CD14-positive monocyte (primary cell): ENCODE measurements around the gene MPP1. TPM values are rescaled to one million over a fixed set of nuclear protein-coding genes. Genes with fewer than 3 reads are reported as not detected.
A peak's percentile ranks its signal among the peaks of the same experiment; 100 is the strongest.

Experiments
- DNase-seq, 3 donors: peaks; one replicate each; pipeline ENCODE4 v3.0.0-alpha.2; 2011 to 2022
- H2AFZ ChIP-seq: 2 replicates; pipeline ENCODE4 v1.6.0; 2012; ENCODE audit warnings: mild to moderate bottlenecking, low read depth, low read length, inconsistent platforms; ENCODE audit not compliant: insufficient read depth, poor library complexity, severe bottlenecking
- H3K27ac ChIP-seq, 2 donors: 1 replicate in 1 of 2; 2 replicates in 1 of 2; pipeline ENCODE4 v1.5.1; 2012 to 2013; ENCODE audit warnings: low read length in 2 of 2, control low read depth in 1 of 2, inconsistent platforms in 1 of 2, low read depth in 1 of 2, mild to moderate bottlenecking in 1 of 2
- H3K27me3 ChIP-seq, 2 donors: one replicate each; pipeline versions ENCODE4 v1.6.0 to v1.6.1; 2011 to 2013; ENCODE audit warnings: low read length in 2 of 2; ENCODE audit not compliant: control insufficient read depth in 2 of 2, insufficient read depth in 2 of 2
- H3K36me3 ChIP-seq, 2 donors: replicated peaks in 1 of 2; 1 replicate in 1 of 2; 2 replicates in 1 of 2; pipeline versions ENCODE4 v1.5.1 to v1.6.1; 2012 to 2013; ENCODE audit warnings: low read length in 2 of 2, control low read depth in 1 of 2, inconsistent platforms in 1 of 2, mild to moderate bottlenecking in 1 of 2; ENCODE audit not compliant: insufficient read depth in 2 of 2, control insufficient read depth in 1 of 2
- H3K4me1 ChIP-seq, 2 donors: 1 replicate in 1 of 2; 2 replicates in 1 of 2; pipeline versions ENCODE4 v1.5.1 to v1.6.1; 2012 to 2013; ENCODE audit warnings: low read length in 2 of 2, control low read depth in 1 of 2, inconsistent platforms in 1 of 2, mild to moderate bottlenecking in 1 of 2, moderate library complexity in 1 of 2; ENCODE audit not compliant: insufficient read depth in 2 of 2, control insufficient read depth in 1 of 2
- H3K4me2 ChIP-seq: replicated peaks from 2 replicates; pipeline ENCODE3; 2012; ENCODE audit warnings: low read length, moderate library complexity, mild to moderate bottlenecking; ENCODE audit not compliant: poor library complexity, severe bottlenecking; ENCODE audit errors: extremely low read depth
- H3K4me3 ChIP-seq, 3 experiments: fragments of 200-600 bp in 1 of 3; sonication (generic) in 1 of 3; replicated peaks in 1 of 3; 1 replicate in 2 of 3; 2 replicates in 1 of 3; pipeline ENCODE4 v1.5.1; 2011 to 2013; ENCODE audit warnings: low read length in 3 of 3, mild to moderate bottlenecking in 3 of 3, control low read depth in 2 of 3, low read depth in 2 of 3, inconsistent platforms in 1 of 3, moderate library complexity in 1 of 3
- H3K79me2 ChIP-seq: 2 replicates; pipeline ENCODE4 v1.6.0; 2012; ENCODE audit warnings: mild to moderate bottlenecking, control low read depth, inconsistent platforms, low read length, moderate library complexity; ENCODE audit not compliant: insufficient read depth
- H3K9ac ChIP-seq: 2 replicates; pipeline ENCODE4 v1.6.0; 2017; ENCODE audit warnings: low read length, mild to moderate bottlenecking; ENCODE audit not compliant: insufficient read depth, poor library complexity, severe bottlenecking
- H3K9me3 ChIP-seq, 2 donors: replicated peaks in 1 of 2; 1 replicate in 1 of 2; 2 replicates in 1 of 2; pipeline versions ENCODE4 v1.5.1 to v1.6.1; 2012 to 2013; ENCODE audit warnings: low read length in 2 of 2, control low read depth in 1 of 2; ENCODE audit not compliant: control insufficient read depth in 1 of 2, insufficient read depth in 1 of 2
- H4K20me1 ChIP-seq: 2 replicates; pipeline ENCODE4 v1.6.0; 2012; ENCODE audit warnings: mild to moderate bottlenecking, low read length, control low read depth, moderate library complexity; ENCODE audit not compliant: insufficient read depth
- H3K27ac Mint-ChIP-seq, 7 donors: one replicate each; pipeline ENCODE4 v1.8.0; 2020; ENCODE audit warnings: mild to moderate bottlenecking in 7 of 7, mixed read lengths in 7 of 7, moderate library complexity in 6 of 7, inconsistent platforms in 2 of 7
- H3K27me3 Mint-ChIP-seq, 3 donors: one replicate each; pipeline ENCODE4 v1.8.0; 2021 to 2022; ENCODE audit warnings: low read depth in 3 of 3, mild to moderate bottlenecking in 3 of 3, mixed read lengths in 3 of 3, moderate library complexity in 3 of 3, inconsistent platforms in 1 of 3
- H3K36me3 Mint-ChIP-seq, 2 donors: one replicate each; pipeline ENCODE4 v1.8.0; 2020; ENCODE audit warnings: mixed read lengths in 2 of 2, inconsistent platforms in 1 of 2, mild to moderate bottlenecking in 1 of 2
- H3K4me1 Mint-ChIP-seq: one replicate; pipeline ENCODE4 v1.8.0; 2020; ENCODE audit warnings: mild to moderate bottlenecking, mixed read lengths
- H3K4me3 Mint-ChIP-seq, 2 donors: one replicate each; pipeline ENCODE4 v1.8.0; 2020; ENCODE audit warnings: mild to moderate bottlenecking in 2 of 2, mixed read lengths in 2 of 2, moderate library complexity in 1 of 2
- H3K9me3 Mint-ChIP-seq, 7 donors: one replicate each; pipeline ENCODE4 v1.8.0; 2020 to 2022; ENCODE audit warnings: mixed read lengths in 7 of 7, mild to moderate bottlenecking in 6 of 7, moderate library complexity in 6 of 7, inconsistent platforms in 2 of 7
- CTCF ChIP-seq: fragments of 200-600 bp; IDR thresholded peaks from one replicate; pipeline ENCODE4 v1.8.0; 2022; ENCODE audit warnings: antibody characterized with exemption, mild to moderate bottlenecking
- WGBS: methylation state at CpG from one replicate; pipeline ENCODE4 v1.1.5; 2013; ENCODE audit warnings: missing lambda C conversion rate; ENCODE audit not compliant: insufficient coverage; 5-methylcytosine and 5-hydroxymethylcytosine counted together
- intact Hi-C, 2 donors: fragments of 100-400 bp; cut with micrococcal nuclease; formaldehyde crosslinking; loops; one replicate each; pipeline versions ENCODE4 v1.15.0 to v1.15.1; 2023
- polyA plus RNA-seq, 3 donors: library from polyadenylated mRNA; depleted of rRNA in 1 of 3; unstranded in 2 of 3; stranded (reverse) in 1 of 3; fragments of 300-500 nt in 2 of 3; fragments of >200 nt in 1 of 3; fragmentation: Illumina TruSeq in 2 of 3; gene quantifications; 1 replicate in 2 of 3; 2 replicates in 1 of 3; pipeline ENCODE4 v1.2.3, GENCODE V29; 2012 to 2021

The MPP1 gene
- polyA plus RNA-seq, 3 donors, result 120 to 139 (median 135) TPM

GRCh38 chrX:154800478-154801210, 4.6 kb downstream of the MPP1 start:
- peak overlapping the region in 1 of 3 experiments; percentile 50 for H3K4me3 ChIP-seq
- H3K27ac Mint-ChIP-seq, result peak overlapping the region; percentile 96 to 98 (median 98)
- H3K27ac ChIP-seq, result peak overlapping the region; percentile 94 to 100
- peak overlapping the region; percentile 66 for H3K9ac ChIP-seq
- DNase-seq, result peak; percentile 73 to 78 (median 76)
- no peaks in the 10 kb centered on the region for H4K20me1 ChIP-seq
- H3K9me3 Mint-ChIP-seq, result peaks cover 0 to 3% (median 0%) of the 10 kb centered on the region in 7 donors
- no peaks in the 10 kb centered on the region for H3K27me3 ChIP-seq
- intact Hi-C loops, result no loop called here
- H3K4me1 Mint-ChIP-seq, result peaks cover 71% of the 10 kb centered on the region
- no CpG with 5 or more reads among the region's 8 CpGs for whole genome bisulfite sequencing
- no peaks in the 10 kb centered on the region for H3K36me3 ChIP-seq
- no peak overlapping the region for H2AFZ ChIP-seq
- H3K4me2 ChIP-seq, result peak overlapping the region; percentile 55
- peaks cover 8 to 26% of the 10 kb centered on the region in 2 donors for H3K36me3 Mint-ChIP-seq
- peaks cover 0 to 2% (median 0%) of the 10 kb centered on the region in 3 donors for H3K27me3 Mint-ChIP-seq
- peaks cover 79 to 87% of the 10 kb centered on the region in 2 donors for H3K4me1 ChIP-seq
- TF ChIP-seq CTCF, result no peak
- H3K4me3 Mint-ChIP-seq, result peak overlapping the region; percentile 55 to 59
- no peaks in the 10 kb centered on the region for H3K9me3 ChIP-seq
- peaks cover 80% of the 10 kb centered on the region for H3K79me2 ChIP-seq

GRCh38 chrX:154799556-154800348, 5.5 kb downstream of the MPP1 start:
- Mint-ChIP-seq H3K4me1 (peaks cover 78% of the 10 kb centered on the region), H3K27me3 (peaks cover 0 to 2% (median 0%) of the 10 kb centered on the region in 3 donors), H3K27ac (peak overlapping the region; percentile 96 to 98 (median 98)), H3K9me3 (peaks cover 0 to 2% (median 0%) of the 10 kb centered on the region in 7 donors), H3K4me3 (peak overlapping the region; percentile 55 to 56), H3K36me3 (peaks cover 8 to 26% of the 10 kb centered on the region in 2 donors)
- no peaks in the 10 kb centered on the region for H3K27me3 ChIP-seq
- H3K9ac ChIP-seq, result peak overlapping the region; percentile 66
- H3K4me3 ChIP-seq, result peak overlapping the region in 1 of 3 experiments; percentile 50
- no peak overlapping the region for H2AFZ ChIP-seq
- H3K4me2 ChIP-seq, result peak overlapping the region; percentile 55
- H3K27ac ChIP-seq, result peak overlapping the region; percentile 94 to 100
- peaks cover 83% of the 10 kb centered on the region for H3K79me2 ChIP-seq
- no peak for TF ChIP-seq CTCF
- no peak for DNase-seq
- peaks cover 87 to 94% of the 10 kb centered on the region in 2 donors for H3K4me1 ChIP-seq
- intact Hi-C loops, result loop anchor here in 1 of 2 donors (5.0 kb wide), 1 partner anchor 37 kb away; the partner anchor contains the start of gene DKC1
- no peaks in the 10 kb centered on the region for H3K36me3 ChIP-seq
- WGBS, result 80% methylated on average over 1 of the region's 9 CpGs
- H4K20me1 ChIP-seq, result no peaks in the 10 kb centered on the region
- H3K9me3 ChIP-seq, result no peaks in the 10 kb centered on the region
